ENCODE measurements around the gene ATP5F1E.
"Not testable (repeated sequence)": the region's sequence is repeated elsewhere in the genome, so short reads cannot be mapped to it uniquely, and the experiment has no call there.

Gene ATP5F1E

GRCh38 chr20:59043698-59044097 lies 11.6 kb upstream of the ATP5F1E start:
- DNase-seq (ENCODE audit: low read depth in 1 of 2, low spot score in 1 of 2): no peak

- DNase-seq (ENCODE audit: low read depth in 1 of 2, low spot score in 1 of 2): peak; percentile 84 to 93
Measured at GRCh38 chr20:59042796-59043631, 10.9 kb upstream of the ATP5F1E start.

GRCh38 chr20:59042151-59042795 lies 10.1 kb upstream of the ATP5F1E start, which contains the start of gene PRELID3B:
PRELID3B (minus strand) TSS chr20:59042786; CDS start chr20:59042730, 56 bp downstream.
- no peak for DNase-seq (ENCODE audit: low read depth in 1 of 2, low spot score in 1 of 2)

GRCh38 chr20:59041487-59041886 lies 9.4 kb upstream of the ATP5F1E start:
- not testable (repeated sequence) for DNase-seq (ENCODE audit: low read depth in 1 of 2, low spot score in 1 of 2)

GRCh38 chr20:59040667-59041066 lies 8.5 kb upstream of the ATP5F1E start:
- DNase-seq (ENCODE audit: low read depth in 1 of 2, low spot score in 1 of 2): no peak

GRCh38 chr20:59039233-59039632 lies 7.1 kb upstream of the ATP5F1E start:
- no peak for DNase-seq (ENCODE audit: low read depth in 1 of 2, low spot score in 1 of 2)

GRCh38 chr20:59037386-59037785 lies 5.3 kb upstream of the ATP5F1E start:
- DNase-seq (ENCODE audit: low read depth in 1 of 2, low spot score in 1 of 2): no peak

GRCh38 chr20:59035381-59035780 lies 3.2 kb upstream of the ATP5F1E start:
- DNase-seq (ENCODE audit: low read depth in 1 of 2, low spot score in 1 of 2): no peak

- no peak for DNase-seq (ENCODE audit: low read depth in 1 of 2, low spot score in 1 of 2)
Measured at GRCh38 chr20:59033616-59034165, 1.6 kb upstream of the ATP5F1E start.

GRCh38 chr20:59033093-59033492 lies 958 bp upstream of the ATP5F1E start:
- DNase-seq (ENCODE audit: low read depth in 1 of 2, low spot score in 1 of 2): no peak

- no peak for DNase-seq (ENCODE audit: low read depth in 1 of 2, low spot score in 1 of 2)
Measured at GRCh38 chr20:59032713-59033059, 551 bp upstream of the ATP5F1E start.

GRCh38 chr20:59031564-59032022 lies 542 bp downstream of the ATP5F1E start:
- DNase-seq (ENCODE audit: low read depth in 1 of 2, low spot score in 1 of 2): no peak

- no peak for DNase-seq (ENCODE audit: low read depth in 1 of 2, low spot score in 1 of 2)
Measured at GRCh38 chr20:59030911-59031563, 1.1 kb downstream of the ATP5F1E start.

GRCh38 chr20:59028812-59029211 lies 3.3 kb downstream of the ATP5F1E start:
- no peak for DNase-seq (ENCODE audit: low read depth in 1 of 2, low spot score in 1 of 2)

GRCh38 chr20:59027741-59028320 lies 4.3 kb downstream of the ATP5F1E start:
- no peak for DNase-seq (ENCODE audit: low read depth in 1 of 2, low spot score in 1 of 2)

GRCh38 chr20:59026904-59027740 lies 5.0 kb downstream of the ATP5F1E start:
- DNase-seq (ENCODE audit: low read depth in 1 of 2, low spot score in 1 of 2): no peak

GRCh38 chr20:59025511-59025910 lies 6.6 kb downstream of the ATP5F1E start:
- DNase-seq (ENCODE audit: low read depth in 1 of 2, low spot score in 1 of 2): no peak

- no peak for DNase-seq (ENCODE audit: low read depth in 1 of 2, low spot score in 1 of 2)
Measured at GRCh38 chr20:59025086-59025485, 7.0 kb downstream of the ATP5F1E start.

- no peak for DNase-seq (ENCODE audit: low read depth in 1 of 2, low spot score in 1 of 2)
Measured at GRCh38 chr20:59024111-59024530, 8.0 kb downstream of the ATP5F1E start.

- DNase-seq (ENCODE audit: low read depth in 1 of 2, low spot score in 1 of 2): no peak
Measured at GRCh38 chr20:59023616-59024015, 8.5 kb downstream of the ATP5F1E start.
